Glomerular endothelial cell (primary cell): Measurements from ENCODE around the gene NMBR. TPM values are rescaled to one million over a fixed set of nuclear protein-coding genes. Genes with fewer than 3 reads are reported as not detected.
"Not testable (repeated sequence)": the region's sequence is repeated elsewhere in the genome, so short reads cannot be mapped to it uniquely, and the experiment has no call there.

ENCODE experiments used
- DNase-seq: peaks from one replicate; pipeline ENCODE4 v3.0.0-alpha.2; 2011; ENCODE audit warnings: low read depth, low spot score; ENCODE audit errors: extremely low read depth
- total RNA-seq: library from RNA; depleted of rRNA; stranded (reverse); fragments of >200 nt; gene quantifications from 2 replicates; pipeline ENCODE4 v1.2.3, GENCODE V29; 2015

The NMBR gene
- total RNA-seq, 1 donor from 2014 or later = not detected

GRCh38 chr6:142155895-142156757 lies 9.2 kb upstream of the NMBR start:
- DNase-seq = peak; percentile 54

GRCh38 chr6:142155091-142155490 lies 8.2 kb upstream of the NMBR start:
- no peak for DNase-seq

DNA sequence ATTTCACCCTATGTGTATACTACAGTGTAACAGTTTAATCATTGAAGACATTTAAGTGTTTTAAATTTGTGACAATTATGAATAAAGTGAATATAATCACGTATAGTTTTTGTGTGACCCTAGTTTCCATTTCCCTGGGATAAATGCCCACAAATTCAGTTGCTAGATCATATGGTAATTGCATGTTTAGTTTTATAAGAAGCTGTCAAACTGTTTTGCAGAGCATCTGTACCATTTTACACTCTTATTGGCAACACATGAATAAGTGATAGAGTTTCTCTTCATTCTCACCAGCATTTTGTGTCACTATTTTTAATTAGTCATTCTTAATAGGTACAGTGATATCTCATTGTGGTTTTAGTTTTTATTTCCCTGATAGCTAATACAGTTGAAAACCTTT lies 7.4 kb upstream of the NMBR start:
- DNase-seq = no peak

- DNase-seq = no peak
Observed at GRCh38 chr6:142153196-142153595, 6.3 kb upstream of the NMBR start.

GRCh38 chr6:142152746-142153145 lies 5.8 kb upstream of the NMBR start:
- DNase-seq = no peak

DNA sequence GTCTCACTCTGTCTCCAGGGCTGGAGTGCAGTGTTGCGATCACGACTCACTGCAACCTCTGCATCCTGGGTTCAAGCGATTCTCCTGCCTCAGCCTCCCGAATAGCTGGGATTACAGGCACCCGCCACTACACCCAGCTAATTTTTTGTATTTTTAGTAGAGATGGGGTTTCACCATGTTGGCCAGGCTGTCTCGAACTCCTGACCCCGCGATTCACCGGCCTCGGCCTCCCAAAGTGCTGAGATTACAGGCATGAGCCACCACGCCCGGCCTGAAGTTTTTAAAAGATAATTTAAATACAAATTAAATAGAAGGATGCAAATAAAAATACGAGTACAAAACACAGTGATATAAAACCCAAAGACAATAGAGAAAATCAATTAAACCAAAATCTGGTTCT lies 5.4 kb downstream of the NMBR start:
- not testable (repeated sequence) for DNase-seq

DNA sequence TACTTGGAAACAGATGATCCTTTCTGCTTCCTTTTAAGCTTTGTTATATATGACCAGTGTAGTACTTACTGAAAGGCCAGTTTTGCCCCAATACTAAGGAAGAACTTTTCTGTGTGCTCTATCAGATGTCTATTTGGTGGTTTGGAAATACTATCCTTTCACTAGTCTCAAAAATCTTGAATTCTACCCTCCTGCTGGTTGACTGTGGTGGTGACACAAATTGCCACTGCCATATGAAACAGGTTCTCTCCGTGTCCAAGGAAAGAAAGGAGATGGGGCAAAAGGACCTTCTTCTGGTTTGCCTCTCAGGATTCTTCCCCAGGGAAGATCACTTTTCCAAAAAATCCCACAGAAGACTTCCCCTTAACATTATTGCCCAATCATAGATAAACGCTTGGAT lies 8.0 kb downstream of the NMBR start:
- no peak for DNase-seq

- no peak for DNase-seq
Observed at GRCh38 chr6:142132625-142133024, 14.3 kb downstream of the NMBR start, which contains the start of gene GJE1. Gene GJE1 (plus strand): TSS chr6:142132925. CDS start chr6:142133159, 234 bp downstream.

GRCh38 chr6:142130814-142131213 lies 16.1 kb downstream of the NMBR start:
- DNase-seq = no peak

GRCh38 chr6:142121342-142121741 lies 25.6 kb downstream of the NMBR start:
- DNase-seq = no peak

DNA sequence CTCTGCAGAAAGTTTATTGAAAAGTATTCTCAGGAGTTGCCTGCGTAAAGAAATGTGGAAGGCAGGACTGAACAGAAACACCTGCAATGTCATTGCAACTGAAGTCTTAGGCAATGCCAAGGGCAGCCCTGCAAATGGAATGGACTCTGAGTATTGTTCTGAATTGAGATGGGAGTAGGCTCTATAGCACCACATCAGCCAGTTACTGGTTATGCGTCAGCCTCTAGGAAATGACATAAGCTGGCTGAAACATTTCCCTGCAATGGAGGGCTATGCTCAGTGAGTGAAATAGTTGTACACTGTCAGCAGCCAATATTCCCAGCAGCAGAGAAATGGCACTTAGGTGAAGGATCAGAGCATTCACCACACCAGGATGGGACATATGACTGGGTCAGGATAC lies 28.0 kb downstream of the NMBR start:
- no peak for DNase-seq

DNA sequence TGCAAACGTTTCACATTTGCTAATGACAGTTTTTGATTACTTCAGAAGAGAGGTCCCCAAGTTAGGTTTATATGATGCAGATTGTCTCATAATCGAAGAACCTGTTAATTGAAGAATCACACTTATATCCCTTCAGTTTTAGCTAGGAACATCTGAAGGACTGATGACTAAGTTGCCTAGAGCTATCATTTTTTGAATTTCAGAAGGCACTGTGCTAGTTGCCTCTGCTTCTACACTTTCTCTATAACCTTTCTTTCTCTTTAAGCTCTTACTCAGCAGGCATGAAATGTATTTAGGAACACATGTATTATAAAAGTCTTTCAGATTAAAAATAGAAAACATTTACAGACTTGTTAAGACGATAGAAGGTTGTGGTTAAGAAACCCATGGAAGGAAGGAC lies 28.6 kb downstream of the NMBR start:
- DNase-seq = no peak

GRCh38 chr6:142117366-142117765 lies 29.6 kb downstream of the NMBR start:
- DNase-seq = no peak

DNA sequence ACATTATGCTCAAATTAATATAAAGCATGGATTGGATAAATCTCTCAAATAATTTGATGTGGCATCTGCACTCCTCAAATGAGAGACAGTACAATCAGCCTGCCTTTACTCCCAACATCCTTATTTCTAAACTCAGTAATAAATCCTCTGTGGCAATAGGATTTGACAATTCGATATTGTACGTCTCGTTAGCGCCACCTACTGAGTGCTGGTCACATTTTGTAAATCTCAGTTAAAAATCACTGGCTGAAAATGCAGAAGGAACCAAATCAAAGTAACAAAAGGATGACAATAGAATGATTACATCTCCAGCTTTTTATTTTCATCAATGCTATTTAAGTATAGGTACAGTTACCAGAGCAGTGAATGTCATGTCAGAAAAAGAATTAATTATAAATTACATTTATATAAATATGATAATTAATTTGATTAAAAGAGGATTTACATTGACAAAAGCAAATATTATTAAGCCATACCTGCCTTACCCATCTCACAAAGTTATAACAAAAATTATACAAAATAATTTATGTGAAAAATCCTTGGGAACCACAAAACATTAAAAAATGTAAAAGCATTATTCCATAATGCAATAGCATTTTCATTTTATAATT lies 34.4 kb downstream of the NMBR start:
- DNase-seq = peak; percentile 58

DNA sequence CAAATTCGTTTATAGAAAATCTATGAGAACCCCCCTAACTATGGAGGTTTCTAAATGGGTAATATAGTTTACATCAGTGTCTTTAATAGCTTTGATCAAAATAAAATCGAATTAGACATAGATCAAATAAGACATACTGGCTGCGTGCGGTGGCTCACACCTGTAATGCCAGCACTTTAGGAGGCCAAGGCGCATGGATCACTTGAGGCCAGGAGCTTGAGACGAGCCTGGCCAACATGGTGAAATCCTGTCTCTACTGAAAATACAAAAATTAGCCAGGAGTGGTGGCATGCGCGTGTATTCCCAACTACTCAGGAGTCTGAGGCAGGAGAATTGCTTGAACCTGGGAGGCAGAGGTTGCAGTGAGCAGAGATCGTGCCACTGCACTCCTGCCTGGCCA lies 36.1 kb downstream of the NMBR start:
- DNase-seq = not testable (repeated sequence)

- not testable (repeated sequence) for DNase-seq
Observed at GRCh38 chr6:142104820-142105219, 42.1 kb downstream of the NMBR start.

DNA sequence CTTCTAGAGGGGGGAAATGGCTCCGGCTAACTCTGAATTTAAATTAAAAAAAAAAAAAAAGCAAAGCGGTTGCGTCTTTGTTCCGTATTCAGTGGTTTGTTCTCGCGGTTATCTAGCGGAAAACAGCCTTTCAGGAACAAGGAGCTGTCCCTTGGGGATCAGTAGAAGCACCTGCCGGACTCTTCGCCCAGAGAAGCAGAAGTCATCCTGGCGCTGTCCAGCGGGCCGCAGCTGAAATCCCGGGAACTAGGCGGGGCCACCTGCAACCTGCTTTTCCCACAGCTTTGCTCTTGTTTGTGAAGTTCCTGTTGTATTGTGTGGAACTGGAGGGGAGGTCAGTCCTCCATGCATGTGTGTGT lies 58.1 kb downstream of the NMBR start:
- DNase-seq = no peak

GRCh38 chr6:142087950-142088857 lies 58.7 kb downstream of the NMBR start:
- no peak for DNase-seq

DNA sequence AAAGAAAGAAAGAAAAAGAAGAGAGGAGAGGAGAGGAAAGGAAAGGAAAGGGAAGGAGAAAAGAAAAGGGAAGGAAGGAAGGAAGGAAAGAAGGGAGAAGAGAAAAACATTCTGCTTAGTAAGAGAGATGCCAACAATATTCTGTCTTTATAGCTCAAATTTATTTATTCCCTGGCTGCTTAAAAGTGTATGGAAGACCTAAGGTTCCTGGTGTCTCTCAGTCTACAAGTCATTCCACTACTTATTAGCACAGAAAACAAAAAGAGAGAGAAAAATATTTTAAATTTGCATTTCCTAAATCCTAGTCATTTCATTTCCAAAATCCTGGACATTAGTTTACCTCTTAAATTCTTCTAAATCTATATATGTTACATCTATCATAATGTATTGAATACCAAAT lies 67.8 kb downstream of the NMBR start:
- no peak for DNase-seq

GRCh38 chr6:142075516-142076101 lies 71.3 kb downstream of the NMBR start:
- DNase-seq = no peak

DNA sequence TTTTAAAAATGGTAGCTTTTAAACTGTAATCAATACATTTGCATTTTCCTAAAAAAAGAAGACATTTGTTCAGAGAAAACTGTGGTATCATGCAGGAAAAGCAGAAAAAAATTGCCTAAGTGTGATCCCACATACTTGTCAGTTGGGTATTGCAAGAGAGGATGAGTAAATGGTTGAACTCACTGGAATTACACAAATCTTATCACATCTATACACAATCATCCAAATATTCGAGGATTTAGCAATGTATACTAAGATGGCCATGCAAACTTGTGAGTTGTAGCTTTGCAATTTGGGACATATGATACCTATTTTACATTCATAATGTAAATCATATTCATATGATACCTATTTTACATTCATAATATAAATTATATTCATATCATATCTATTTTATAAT lies 72.4 kb downstream of the NMBR start:
- DNase-seq = no peak
